Ureter (tissue), 1 donor: ENCODE measurements around the gene LTBP1. TPM values are rescaled to one million over a fixed set of nuclear protein-coding genes. Genes with fewer than 3 reads are reported as not detected.
"Not testable (repeated sequence)": the region's sequence is repeated elsewhere in the genome, so short reads cannot be mapped to it uniquely, and the experiment has no call there.

ENCODE experiments used
- DNase-seq: peaks from one replicate; pipeline ENCODE4 v3.0.0-alpha.2; 2020; ENCODE audit warnings: low spot score
- total RNA-seq: library from RNA; stranded (reverse); gene quantifications from one replicate; pipeline ENCODE4 v1.2.4, GENCODE V29; 2023
- donor health status: DM: yes; HTN: yes; CAD: no.

The LTBP1 gene
- total RNA-seq, 1 donor from 2014 or later: 80.1 TPM

- DNase-seq: no peak
Observed at GRCh38 chr2:33219850-33220275, 273.1 kb downstream of the LTBP1 start.

DNA sequence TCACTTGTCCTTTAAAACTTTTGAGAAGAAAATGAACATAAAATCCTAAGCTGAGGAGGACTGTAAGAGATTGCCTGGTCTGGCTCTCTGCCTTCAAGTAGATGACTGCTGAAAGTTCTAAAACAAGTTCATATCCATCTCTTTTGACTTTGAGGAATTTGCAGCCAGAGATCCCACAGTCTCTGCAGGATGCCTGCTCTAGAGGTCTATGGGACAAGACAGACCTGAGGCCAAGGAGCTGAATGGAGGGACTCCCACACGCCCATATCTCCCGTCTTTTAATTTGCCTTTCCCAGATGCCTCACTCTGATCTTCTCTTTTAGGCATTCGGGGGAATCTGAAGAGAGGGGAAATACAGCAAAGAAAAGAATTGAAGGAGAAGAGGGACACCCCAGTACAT lies 273.8 kb downstream of the LTBP1 start:
- no peak for DNase-seq

GRCh38 chr2:33221046-33221784 lies 274.5 kb downstream of the LTBP1 start:
- no peak for DNase-seq

- DNase-seq: no peak
Observed at GRCh38 chr2:33222309-33222708, 275.6 kb downstream of the LTBP1 start.

DNA sequence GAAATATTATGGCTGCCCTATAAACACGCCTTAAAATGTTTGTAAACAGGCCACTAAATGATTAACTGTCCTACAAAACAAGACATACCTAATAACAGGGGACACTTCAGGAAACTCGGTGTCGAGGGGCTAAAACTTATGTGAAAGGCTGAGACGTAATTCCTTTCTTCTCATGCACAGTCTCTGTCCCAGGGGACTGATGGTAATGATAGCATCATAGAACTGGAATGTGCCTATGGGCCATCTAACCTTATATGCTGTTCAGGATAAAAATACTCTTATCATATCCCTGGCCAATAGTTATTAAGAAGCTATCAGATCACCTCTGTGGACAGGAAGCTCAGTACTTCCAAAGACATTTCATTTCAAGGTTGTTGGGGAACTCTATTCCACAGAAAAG lies 277.1 kb downstream of the LTBP1 start:
- DNase-seq: no peak

GRCh38 chr2:33225350-33225749 lies 278.6 kb downstream of the LTBP1 start:
- no peak for DNase-seq

DNA sequence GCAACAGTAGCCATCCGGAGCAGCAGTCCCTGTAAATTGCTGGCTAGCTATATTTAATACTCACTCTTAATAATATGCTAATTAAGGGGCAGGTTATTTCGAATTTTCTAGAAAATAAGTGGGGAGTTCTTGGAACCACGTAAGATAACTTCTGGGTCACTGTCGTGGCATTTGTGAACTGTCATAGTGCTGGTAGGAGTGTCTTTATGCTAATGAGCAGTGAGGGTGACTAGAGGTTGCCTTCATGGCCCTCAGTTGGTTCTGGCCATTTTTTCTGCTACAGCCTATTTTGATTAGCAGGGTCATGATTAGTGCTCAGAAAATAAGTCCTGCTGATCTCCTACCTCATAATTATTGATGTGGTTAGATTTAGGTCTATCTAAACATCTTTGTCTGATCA lies 279.8 kb downstream of the LTBP1 start:
- no peak for DNase-seq

DNA sequence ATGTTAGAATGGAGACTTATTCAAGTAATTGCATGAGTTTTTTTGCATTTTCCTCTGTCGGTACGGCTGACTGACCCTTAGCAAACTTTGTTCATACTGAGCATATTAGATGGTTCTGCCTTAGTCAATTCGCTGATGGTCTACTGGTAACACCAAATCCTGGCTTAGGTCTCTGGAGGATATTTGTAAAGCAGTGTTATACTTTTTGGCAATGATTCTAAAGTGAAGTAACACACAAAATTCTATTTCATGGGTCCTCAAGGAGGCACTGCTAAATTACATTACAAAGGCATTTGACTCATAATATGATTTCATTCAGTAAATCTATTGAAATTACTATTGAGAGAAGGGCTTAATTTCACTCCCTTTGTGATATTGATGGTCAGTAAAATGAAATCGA lies 282.9 kb downstream of the LTBP1 start:
- no peak for DNase-seq

- DNase-seq: no peak
Observed at GRCh38 chr2:33230195-33230594, 283.4 kb downstream of the LTBP1 start.

GRCh38 chr2:33230842-33231241 lies 284.1 kb downstream of the LTBP1 start:
- no peak for DNase-seq

DNA sequence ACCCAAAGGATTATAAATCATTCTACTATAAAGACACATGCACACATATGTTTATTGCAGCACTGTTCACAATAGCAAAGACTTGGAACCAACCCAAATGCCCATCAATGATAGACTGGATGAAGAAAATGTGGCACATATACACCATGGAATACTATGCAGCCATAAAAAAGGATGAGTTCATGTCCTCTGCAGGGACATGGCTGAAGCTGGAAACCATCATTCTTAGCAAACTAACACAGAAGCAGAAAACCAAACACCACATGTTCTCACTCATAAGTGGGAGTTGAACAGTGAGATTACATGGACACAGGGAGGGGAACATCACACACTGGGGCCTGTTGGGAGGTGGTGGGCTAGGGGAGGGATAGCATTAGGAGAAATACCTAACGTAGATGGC lies 288.8 kb downstream of the LTBP1 start:
- DNase-seq: not testable (repeated sequence)

GRCh38 chr2:33236482-33237385 lies 290.0 kb downstream of the LTBP1 start:
- DNase-seq: no peak

DNA sequence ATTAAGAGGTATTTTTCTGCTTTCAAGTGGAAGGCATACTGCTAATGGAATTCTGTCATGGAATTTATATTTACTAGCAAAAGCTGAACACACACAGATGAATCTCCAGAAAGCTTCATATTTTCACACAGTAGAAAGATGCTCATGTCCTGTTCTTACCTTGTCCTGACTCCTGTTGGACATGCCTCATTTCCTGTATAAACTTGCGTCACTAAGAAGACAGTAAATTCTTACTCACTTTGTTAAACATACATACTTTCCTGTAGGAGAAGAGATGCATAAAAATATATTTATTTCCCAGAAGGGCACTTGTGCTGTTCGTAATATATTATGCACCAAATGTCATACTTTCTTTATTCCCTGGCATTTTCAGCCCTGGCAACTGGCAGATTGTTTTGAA lies 291.4 kb downstream of the LTBP1 start:
- DNase-seq: no peak

DNA sequence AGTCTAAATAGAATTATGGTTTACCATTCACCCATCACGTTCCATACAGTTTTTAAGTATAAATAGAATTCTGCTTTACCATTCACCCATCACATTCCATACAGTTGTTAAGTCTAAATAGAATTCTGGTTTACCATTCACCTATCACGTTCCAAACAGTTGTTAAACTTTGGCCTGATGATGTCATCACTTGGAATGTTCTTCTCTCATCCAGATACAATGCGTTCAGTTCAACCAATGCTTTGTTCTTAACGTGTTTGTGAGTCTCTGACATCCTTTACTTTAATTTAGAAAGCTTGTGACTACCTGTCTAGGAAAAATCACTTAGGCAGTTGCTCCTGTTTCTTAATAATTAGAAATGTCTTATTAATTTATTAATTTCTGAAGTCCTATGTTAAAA lies 293.4 kb downstream of the LTBP1 start:
- DNase-seq: no peak

DNA sequence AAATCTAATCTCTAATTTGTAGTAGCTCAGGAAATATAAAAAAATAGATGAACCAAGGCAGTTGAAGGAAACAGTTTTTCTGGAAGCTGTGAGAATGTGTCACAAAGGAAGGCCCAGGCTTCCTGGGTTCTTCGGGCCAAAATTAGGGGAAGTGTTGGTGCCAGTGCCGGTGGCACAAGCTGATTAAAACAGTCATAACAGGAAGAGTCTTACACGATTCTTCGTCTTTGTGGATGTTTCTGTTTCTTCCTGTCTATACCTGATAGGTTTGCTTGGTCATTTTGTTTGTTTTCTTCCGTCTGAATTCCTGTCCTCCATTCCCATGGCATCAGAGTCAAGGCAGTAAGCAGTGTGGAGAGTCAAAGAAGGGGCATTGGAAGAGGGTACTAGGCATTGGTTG lies 294.3 kb downstream of the LTBP1 start:
- no peak for DNase-seq

DNA sequence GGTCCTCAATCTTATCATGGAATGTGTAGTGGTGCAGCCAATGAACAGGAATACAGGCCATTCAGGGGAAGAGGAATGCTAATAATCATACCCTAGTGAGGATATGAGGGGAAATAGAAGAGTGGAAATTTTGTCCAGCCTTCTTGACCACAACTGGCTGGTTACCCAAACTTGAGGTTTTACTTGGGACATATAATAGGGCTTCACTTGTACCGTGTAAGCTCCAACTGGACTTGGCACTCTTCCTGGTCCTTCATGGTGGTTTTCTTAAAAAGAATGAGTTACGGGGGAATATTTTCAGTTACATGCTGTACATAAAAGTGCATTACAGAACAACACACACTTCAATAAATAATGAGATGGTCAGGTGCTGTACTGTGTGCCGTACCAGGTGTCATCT lies 294.8 kb downstream of the LTBP1 start:
- no peak for DNase-seq

DNA sequence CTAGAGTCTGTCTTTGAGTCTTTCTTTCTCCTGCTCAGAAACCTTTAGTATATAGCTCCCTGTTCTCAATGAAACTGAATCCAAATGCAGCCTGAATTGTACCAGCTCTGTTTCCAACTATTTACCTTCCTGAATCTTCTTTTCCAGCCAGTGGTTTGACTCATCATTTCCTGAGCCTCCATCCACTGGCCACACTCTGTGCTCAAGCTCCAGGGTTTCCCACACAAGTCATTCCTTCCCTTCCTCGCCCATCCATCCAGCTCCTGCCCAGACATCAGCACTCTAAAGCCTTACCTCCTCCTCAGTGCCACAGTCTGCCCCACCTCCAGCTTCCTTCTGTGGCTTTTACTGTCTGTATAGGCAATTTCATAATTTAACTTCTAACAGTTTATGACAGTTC lies 296.1 kb downstream of the LTBP1 start:
- no peak for DNase-seq

DNA sequence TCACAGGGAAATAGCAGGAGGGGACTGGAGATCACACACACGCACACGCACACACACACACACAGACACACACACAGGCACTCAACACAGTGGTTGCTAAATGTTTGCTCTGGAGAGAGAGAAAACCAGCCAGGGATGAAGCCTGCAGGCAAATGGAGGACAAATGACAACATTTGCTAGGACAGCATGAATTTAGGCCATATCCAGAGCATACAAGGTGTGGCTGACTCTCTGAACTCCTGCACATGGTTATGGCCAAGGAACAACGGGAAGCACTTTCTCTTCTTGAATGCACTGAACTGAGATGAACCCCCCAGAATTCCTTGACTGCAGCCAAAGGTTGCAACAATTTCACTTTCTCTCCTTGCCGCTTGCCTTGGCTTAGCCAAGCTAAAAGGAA lies 299.7 kb downstream of the LTBP1 start:
- no peak for DNase-seq

GRCh38 chr2:33247365-33247764 lies 300.6 kb downstream of the LTBP1 start:
- DNase-seq: no peak

GRCh38 chr2:33250417-33251029 lies 303.8 kb downstream of the LTBP1 start:
- DNase-seq: no peak

DNA sequence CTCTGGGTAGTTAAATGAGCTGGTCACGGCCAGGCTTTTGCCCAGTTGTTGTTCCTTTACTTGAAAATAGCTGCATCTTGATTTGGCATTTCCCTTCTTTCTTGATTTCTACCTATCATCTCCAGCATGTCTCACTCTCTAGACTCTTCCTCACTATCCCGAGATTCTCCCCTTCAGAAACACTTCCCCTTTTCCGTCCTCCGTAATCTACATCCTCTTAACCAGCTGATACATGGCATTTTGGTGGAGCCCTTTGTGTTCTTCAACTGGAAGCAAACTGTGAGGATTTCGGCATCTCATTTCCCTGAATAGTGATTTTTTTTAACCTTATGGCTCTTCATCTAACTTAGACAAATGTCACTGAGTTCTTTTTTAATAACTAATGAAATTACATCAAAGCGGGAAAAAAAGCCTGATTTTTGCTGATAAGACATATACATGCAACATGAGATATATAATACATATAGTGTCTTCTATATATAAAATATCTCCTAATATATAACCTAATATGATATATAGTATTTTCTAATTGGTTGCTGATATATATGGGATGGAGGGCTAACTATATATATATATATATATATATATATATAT lies 309.5 kb downstream of the LTBP1 start:
- DNase-seq: no peak

DNA sequence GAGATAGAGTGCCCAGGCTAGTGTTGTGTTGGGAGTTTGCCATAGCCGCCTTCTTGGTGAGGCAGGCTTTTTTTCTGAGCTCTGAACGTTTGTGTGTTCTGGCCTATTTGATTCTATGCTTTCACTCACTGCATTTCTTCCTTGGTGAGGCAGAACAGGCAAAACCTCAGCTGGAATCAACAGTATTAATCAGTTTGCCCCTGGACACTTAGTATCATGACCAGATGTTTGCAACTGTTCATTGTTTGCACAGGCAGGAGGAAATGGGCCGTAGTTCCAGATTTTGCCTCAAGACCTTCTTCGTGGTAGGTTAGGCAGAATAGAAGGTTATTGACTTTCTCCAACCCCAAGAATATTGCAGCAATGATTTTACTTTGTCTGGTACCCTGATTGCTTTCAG lies 311.6 kb downstream of the LTBP1 start:
- DNase-seq: no peak
